A549 (cell line): ENCODE measurements around the gene AMOTL1. TPM values are rescaled to one million over a fixed set of nuclear protein-coding genes. Genes with fewer than 3 reads are reported as not detected.

Experiments used
- ATAC-seq, 2 experiments: fragments of 200-7000 bp in 1 of 2; fragments of >200 bp in 1 of 2; cut with Nextera tagmentation in 1 of 2; cut with Tn5 transposase in 1 of 2; 3 replicates each; pipeline versions ENCODE4 v1.8.0 to v1.9.1; 2018 to 2020; ENCODE audit warnings: mild to moderate bottlenecking in 1 of 2, moderate library complexity in 1 of 2
- CTCF ChIA-PET: fragments of 300-600 bp; sonication (Branson Sonifier 250); formaldehyde crosslinking; extraction: SDS; loops from one replicate; lab custom pipeline; 2021; ENCODE audit warnings: antibody characterized with exemption, inconsistent platforms; lab: Yijun Ruan, JAX
- POLR2A ChIA-PET: fragments of 350-600 bp; formaldehyde crosslinking; extraction: SDS; loops from one replicate; lab custom pipeline; 2021; ENCODE audit warnings: antibody characterized with exemption, inconsistent platforms; lab: Yijun Ruan, JAX
- DNase-seq, 2 experiments: peaks; one replicate each; pipeline versions ENCODE4 v3.0.0 to v3.0.0-alpha.2; 2011 to 2016; ENCODE audit warnings: low read depth in 1 of 2, low spot score in 1 of 2
- FAIRE-seq: peaks from 2 replicates; lab custom pipeline; 2011; peaks lifted over from hg19 to GRCh38; lab: Jason Lieb, UNC
- H3K27ac ChIP-seq, 2 experiments: fragments of >200 bp; sonication (Bioruptor Twin); formaldehyde crosslinking; 3 replicates each; pipeline ENCODE4 v1.5.1; 2016 to 2017
- H3K4me1 ChIP-seq: fragments of >200 bp; sonication (Bioruptor Twin); formaldehyde crosslinking; 3 replicates; pipeline ENCODE4 v1.6.1; 2016
- H3K4me2 ChIP-seq: fragments of >200 bp; sonication (Bioruptor Twin); formaldehyde crosslinking; 3 replicates; pipeline ENCODE4 v1.6.1; 2016
- H3K4me3 ChIP-seq: fragments of >200 bp; sonication (Bioruptor Twin); formaldehyde crosslinking; 3 replicates; pipeline ENCODE4 v1.5.1; 2016
- H3K9me3 ChIP-seq: fragments of >200 bp; sonication (Bioruptor Twin); formaldehyde crosslinking; 3 replicates; pipeline ENCODE4 v1.6.1; 2016
- BHLHE40 ChIP-seq: IDR thresholded peaks from 2 replicates; pipeline ENCODE4 v1.6.1; 2012; ENCODE audit warnings: low read depth, low read length, inconsistent platforms
- CBX2 ChIP-seq: fragments of 200-600 bp; sonication (generic); IDR thresholded peaks from 2 replicates; pipeline ENCODE4 v1.6.1; 2016; ENCODE audit warnings: low read depth, mild to moderate bottlenecking, borderline replicate concordance
- CBX8 ChIP-seq: fragments of 200-600 bp; sonication (generic); IDR thresholded peaks from 2 replicates; pipeline ENCODE4 v1.6.1; 2016
- CEBPB ChIP-seq, 2 experiments: fragments of >200 bp in 1 of 2; sonication (Bioruptor Twin) in 1 of 2; formaldehyde crosslinking in 1 of 2; IDR thresholded peaks; 2 replicates each; pipeline ENCODE4 v1.6.1; 2012 to 2016
- EHMT2 ChIP-seq: fragments of 200-600 bp; sonication (generic); IDR thresholded peaks from 2 replicates; pipeline ENCODE4 v1.6.1; 2016; ENCODE audit warnings: antibody characterized with exemption, low read depth, mild to moderate bottlenecking, moderate library complexity
- EP300 ChIP-seq, 2 experiments: fragments of >200 bp; sonication (Bioruptor Twin); formaldehyde crosslinking; IDR thresholded peaks; 2 replicates in 1 of 2; 3 replicates in 1 of 2; pipeline ENCODE4 v1.6.1; 2016 to 2017
- ESRRA ChIP-seq: fragments of 150-350 bp; IDR thresholded peaks from 2 replicates; pipeline ENCODE4 v1.6.1; 2014; ENCODE audit warnings: mild to moderate bottlenecking, low read length, borderline replicate concordance
- FOSL2 ChIP-seq, 2 experiments: fragments of 450-650 bp in 1 of 2; fragments of >200 bp in 1 of 2; sonication (Bioruptor Twin) in 1 of 2; formaldehyde crosslinking; IDR thresholded peaks; 2 replicates each; pipeline versions ENCODE4 v1.5.0 to v1.6.1; 2016 to 2020; ENCODE audit warnings: mild to moderate bottlenecking in 1 of 2, moderate library complexity in 1 of 2
- FOXS1 ChIP-seq: fragments of 250-450 bp; sonication (Bioruptor Pico); IDR thresholded peaks from 2 replicates; pipeline ENCODE4 v1.5.0; 2020; ENCODE audit warnings: mild to moderate bottlenecking, moderate library complexity
- GATA3 ChIP-seq: IDR thresholded peaks from 2 replicates; pipeline ENCODE4 v1.6.1; 2012; ENCODE audit warnings: borderline replicate concordance
- HDAC2 ChIP-seq: fragments of 200-600 bp; sonication (generic); IDR thresholded peaks from 2 replicates; pipeline ENCODE4 v1.6.1; 2016
- MAFK ChIP-seq: fragments of 450-650 bp; IDR thresholded peaks from 2 replicates; pipeline ENCODE4 v1.6.1; 2014; ENCODE audit not compliant: partially characterized antibody
- MYC ChIP-seq: IDR thresholded peaks from 2 replicates; pipeline ENCODE4 v1.6.1; 2012; ENCODE audit warnings: mild to moderate bottlenecking, inconsistent platforms, low read length, improper control_type of control experiment, borderline replicate concordance
- NFE2L2 ChIP-seq: fragments of 150-350 bp; conservative IDR thresholded peaks from 2 replicates; pipeline ENCODE4 v1.6.1; 2014; ENCODE audit warnings: low read length
- NR3C1 ChIP-seq: fragments of >200 bp; sonication (Bioruptor Twin); formaldehyde crosslinking; IDR thresholded peaks from 3 replicates; pipeline ENCODE4 v1.6.1; 2017
- PHF8 ChIP-seq: fragments of 200-600 bp; sonication (generic); IDR thresholded peaks from 2 replicates; pipeline ENCODE4 v1.6.1; 2016; ENCODE audit warnings: low read depth, mild to moderate bottlenecking, antibody characterized with exemption, moderate library complexity, borderline replicate concordance
- RNF2 ChIP-seq: fragments of 200-600 bp; sonication (generic); IDR thresholded peaks from 2 replicates; pipeline ENCODE4 v1.6.1; 2016; ENCODE audit warnings: low read depth, mild to moderate bottlenecking, antibody characterized with exemption, moderate library complexity, borderline replicate concordance
- SMC3 ChIP-seq: fragments of >200 bp; sonication (Bioruptor Twin); formaldehyde crosslinking; IDR thresholded peaks from 3 replicates; pipeline ENCODE4 v1.6.1; 2018; ENCODE audit warnings: inconsistent platforms
- ZC3H11A ChIP-seq: fragments of 450-650 bp; IDR thresholded peaks from 2 replicates; pipeline ENCODE4 v1.6.1; 2014; ENCODE audit warnings: antibody characterized with exemption, mild to moderate bottlenecking
- ZNF302 ChIP-seq: fragments of 250-450 bp; sonication (Bioruptor Pico); IDR thresholded peaks from 2 replicates; pipeline ENCODE4 v1.9.0; 2021; ENCODE audit warnings: inconsistent platforms, mild to moderate bottlenecking, moderate library complexity
- ZSCAN20 ChIP-seq: fragments of 250-450 bp; sonication (Bioruptor Pico); IDR thresholded peaks from 2 replicates; pipeline ENCODE4 v1.8.0; 2022; ENCODE audit warnings: mild to moderate bottlenecking, moderate library complexity
- WGBS: methylation state at CpG from one replicate; pipeline ENCODE4 v1.1.6; 2017; ENCODE audit errors: missing lambda C conversion rate; 5-methylcytosine and 5-hydroxymethylcytosine counted together
- polyA plus RNA-seq, 4 experiments: library from polyadenylated mRNA; depleted of rRNA in 3 of 4; stranded (reverse); fragments of >200 nt; fragmentation: RNase III in 1 of 4; extraction: RNeasy Plus Mini Kit Qiagen cat#74134 plus additional on column Dnase treatment in 1 of 4; gene quantifications; 2 replicates in 3 of 4; 3 replicates in 1 of 4; pipeline ENCODE4 v1.2.3, GENCODE V29; 2011 to 2017
- TF ChIP-seq, protein P1 (sequence below): IDR thresholded peaks from 2 replicates; pipeline ENCODE4 v1.6.1; 2012
- TF ChIP-seq, protein P2 (sequence below): IDR thresholded peaks from 2 replicates; pipeline ENCODE4 v1.6.1; 2012
- TF ChIP-seq, protein P3 (sequence below): fragments of >200 bp; sonication (Bioruptor Twin); formaldehyde crosslinking; IDR thresholded peaks from 3 replicates; pipeline ENCODE4 v1.6.1; 2016

AMOTL1 gene
- polyA plus RNA-seq, 2 of the 4 experiments (the other 2 are of a cell fraction): 3.9 to 12.2 TPM

DNA sequence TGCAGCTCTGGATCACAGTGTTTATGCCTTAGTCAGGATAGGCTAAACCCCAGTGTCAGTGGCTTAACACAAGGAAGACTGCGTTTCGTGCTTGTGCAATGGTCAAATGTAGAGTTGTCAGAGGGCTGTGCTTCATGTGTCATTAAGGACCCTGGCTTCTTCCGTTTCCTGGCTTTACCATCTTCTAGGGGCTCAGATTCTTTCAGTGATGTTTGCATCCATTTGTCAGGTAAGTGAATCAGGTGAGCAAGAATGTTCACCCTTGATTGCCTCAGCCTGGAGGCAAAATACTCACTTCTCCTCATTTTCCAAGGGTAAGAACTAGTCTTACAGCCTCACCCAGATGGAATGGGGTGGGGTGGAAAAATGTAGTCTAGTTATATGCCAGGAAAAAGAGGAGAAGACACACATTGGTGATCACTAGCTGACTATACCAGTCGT lies 20.5 kb upstream of the AMOTL1 start:
- WGBS: 63% methylated on average over 4 of the region's 4 CpGs
- no peaks in the 10 kb centered on the region for H3K9me3 ChIP-seq
- ChIA-PET POLR2A (no interaction called here), CTCF (interaction anchor here (1.2 to 1.8 kb wide), 3 partner anchors 9 to 124 kb away, joined by 3 to 4 read pairs (median 3); no protein-coding TSS in a partner anchor)
- peaks cover 72% of the 10 kb centered on the region for H3K4me1 ChIP-seq
- H3K4me3 ChIP-seq: no peak overlapping the region
- H3K27ac ChIP-seq: peak overlapping the region; percentile 68 to 74
- peak in 1 of 2 experiments; percentile 39 for DNase-seq
- ATAC-seq: peak in 1 of 2 experiments; percentile 28; a peak in 3 of 6 replicates
- no peak for TF ChIP-seq ZNF302 (CRISPR knock-in tag)
- TF ChIP-seq CBX8: no peak
- no peak for TF ChIP-seq ZSCAN20 (CRISPR knock-in tag)
- no peak for TF ChIP-seq ESRRA
- no peak for TF ChIP-seq GATA3
- TF ChIP-seq MYC: no peak
- FAIRE-seq: no peak
- H3K4me2 ChIP-seq: peak overlapping the region; percentile 50

DNA sequence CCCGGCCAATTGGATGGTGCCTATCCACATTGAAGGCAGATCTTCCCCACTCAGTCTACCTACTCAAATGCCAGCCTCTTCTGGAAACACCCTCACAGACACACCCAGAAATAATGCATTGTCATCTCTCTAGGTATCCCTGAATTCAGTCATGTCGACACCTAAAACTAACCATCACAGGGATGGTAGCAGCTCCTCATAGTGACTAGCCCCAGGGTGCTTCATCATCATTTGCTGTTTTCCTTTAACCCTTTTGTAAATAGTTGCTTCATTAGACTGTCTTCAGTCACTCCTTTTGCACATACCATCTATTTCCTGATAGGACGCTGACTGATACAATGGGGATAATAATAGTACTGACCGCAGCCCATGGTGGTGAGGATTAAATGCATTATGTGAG lies 18.8 kb upstream of the AMOTL1 start:
- TF ChIP-seq PHF8 (no peak), EP300 (IDR thresholded peaks at IDR 0.05) (peak in 1 of 2 experiments; percentile 26; a peak in 1 of 5 replicates), GATA3 (no peak), FOXS1 (no peak), NR3C1 (no peak), NFE2L2 (peak; percentile 53; the same call in 1 of the 2 replicates), CEBPB (IDR thresholded peaks at IDR 0.05) (peak in 1 of 2 experiments; percentile 60; a peak in 2 of 4 replicates), MYC (no peak), MAFK (peak; percentile 97), FOSL2 (IDR thresholded peaks at IDR 0.05) (no peak), FOSL2 (CRISPR knock-in tag; IDR thresholded peaks at IDR 0.05) (peak; percentile 71)
- TF ChIP-seq, protein P1, sequence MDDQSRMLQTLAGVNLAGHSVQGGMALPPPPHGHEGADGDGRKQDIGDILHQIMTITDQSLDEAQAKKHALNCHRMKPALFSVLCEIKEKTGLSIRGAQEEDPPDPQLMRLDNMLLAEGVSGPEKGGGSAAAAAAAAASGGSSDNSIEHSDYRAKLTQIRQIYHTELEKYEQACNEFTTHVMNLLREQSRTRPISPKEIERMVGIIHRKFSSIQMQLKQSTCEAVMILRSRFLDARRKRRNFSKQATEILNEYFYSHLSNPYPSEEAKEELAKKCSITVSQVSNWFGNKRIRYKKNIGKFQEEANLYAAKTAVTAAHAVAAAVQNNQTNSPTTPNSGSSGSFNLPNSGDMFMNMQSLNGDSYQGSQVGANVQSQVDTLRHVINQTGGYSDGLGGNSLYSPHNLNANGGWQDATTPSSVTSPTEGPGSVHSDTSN: no peak
- TF ChIP-seq, protein P2, sequence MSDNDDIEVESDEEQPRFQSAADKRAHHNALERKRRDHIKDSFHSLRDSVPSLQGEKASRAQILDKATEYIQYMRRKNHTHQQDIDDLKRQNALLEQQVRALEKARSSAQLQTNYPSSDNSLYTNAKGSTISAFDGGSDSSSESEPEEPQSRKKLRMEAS: no peak
- TF ChIP-seq, protein P3, sequence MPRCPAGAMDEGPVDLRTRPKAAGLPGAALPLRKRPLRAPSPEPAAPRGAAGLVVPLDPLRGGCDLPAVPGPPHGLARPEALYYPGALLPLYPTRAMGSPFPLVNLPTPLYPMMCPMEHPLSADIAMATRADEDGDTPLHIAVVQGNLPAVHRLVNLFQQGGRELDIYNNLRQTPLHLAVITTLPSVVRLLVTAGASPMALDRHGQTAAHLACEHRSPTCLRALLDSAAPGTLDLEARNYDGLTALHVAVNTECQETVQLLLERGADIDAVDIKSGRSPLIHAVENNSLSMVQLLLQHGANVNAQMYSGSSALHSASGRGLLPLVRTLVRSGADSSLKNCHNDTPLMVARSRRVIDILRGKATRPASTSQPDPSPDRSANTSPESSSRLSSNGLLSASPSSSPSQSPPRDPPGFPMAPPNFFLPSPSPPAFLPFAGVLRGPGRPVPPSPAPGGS: no peak
- peak; percentile 63 for FAIRE-seq
- ChIA-PET CTCF (no interaction called here), POLR2A (no interaction called here)
- peak overlapping the region; percentile 68 to 74 for H3K27ac ChIP-seq
- no peak overlapping the region for H3K4me3 ChIP-seq
- DNase-seq: peak; percentile 47 to 86
- peak; percentile 50 to 57; a peak in 5 of 6 replicates for ATAC-seq
- peak overlapping the region; percentile 49 for H3K4me2 ChIP-seq
- peaks cover 76% of the 10 kb centered on the region for H3K4me1 ChIP-seq
- 26% methylated on average over 4 of the region's 4 CpGs for WGBS
- H3K9me3 ChIP-seq: no peaks in the 10 kb centered on the region

DNA sequence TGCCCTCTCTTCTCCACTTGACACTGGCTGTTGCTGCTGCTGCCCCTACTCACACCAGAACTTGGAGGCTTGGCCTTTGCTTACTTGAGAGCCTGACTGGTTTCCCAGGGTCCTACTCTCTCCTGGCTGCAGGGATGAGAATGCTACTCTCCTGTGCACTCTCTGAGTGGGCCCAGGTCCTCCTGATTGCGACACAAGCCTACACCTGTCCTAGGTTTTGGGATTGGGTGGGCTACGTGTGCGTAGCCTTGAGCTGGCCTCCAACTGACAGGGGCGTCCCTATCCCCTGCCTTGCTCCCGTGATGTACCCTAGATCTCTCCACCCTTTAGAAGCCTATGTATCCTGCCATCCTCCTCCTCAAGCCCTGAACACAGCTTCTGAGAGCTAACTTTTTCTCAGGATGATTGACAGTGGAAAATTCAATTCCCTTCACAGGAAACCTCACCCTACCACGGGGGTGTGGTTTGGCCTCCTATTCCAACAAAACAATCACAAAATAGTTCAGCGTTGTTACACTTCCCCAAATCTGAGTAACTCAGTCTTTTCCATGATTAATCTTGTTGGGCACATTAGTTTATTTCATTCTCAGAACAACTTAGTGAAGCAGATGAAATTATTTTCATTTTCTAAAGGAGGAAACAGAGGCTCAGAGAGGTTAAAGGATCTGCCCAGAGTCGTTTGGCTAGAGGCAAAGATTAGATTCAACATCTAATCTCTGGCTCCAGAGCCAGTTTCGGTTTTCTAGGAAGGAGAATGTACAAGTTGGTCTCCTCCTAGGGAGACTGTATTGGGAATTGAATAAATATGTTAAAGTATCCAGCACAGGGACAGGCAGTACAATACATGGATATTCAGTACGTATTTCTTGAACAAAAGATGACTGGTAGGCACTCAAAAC lies 17.6 kb upstream of the AMOTL1 start:
- Histone ChIP-seq H3K9me3 (no peaks in the 10 kb centered on the region), H3K4me2 (peak overlapping the region; percentile 49; the same call in 2 of the 3 replicates), H3K4me1 (peaks cover 71% of the 10 kb centered on the region), H3K4me3 (no peak overlapping the region), H3K27ac (peak overlapping the region; percentile 65 to 68)
- no peak for ATAC-seq
- 80% methylated on average over 10 of the region's 10 CpGs for WGBS
- CTCF ChIA-PET: no interaction called here
- POLR2A ChIA-PET: no interaction called here
- TF ChIP-seq SMC3 (no peak), EHMT2 (no peak), HDAC2 (no peak), ZC3H11A (no peak), MAFK (no peak), RNF2 (no peak), ZNF302 (CRISPR knock-in tag) (no peak), CEBPB (IDR thresholded peaks at IDR 0.05) (no peak), FOSL2 (IDR thresholded peaks at IDR 0.05) (no peak), FOSL2 (CRISPR knock-in tag; IDR thresholded peaks at IDR 0.05) (no peak), CBX2 (no peak), BHLHE40 (no peak)
- FAIRE-seq: no peak
- DNase-seq: no peak
